Keratinocyte (primary cell): Measurements from ENCODE around the gene REEP6. TPM values are rescaled to one million over a fixed set of nuclear protein-coding genes. Genes with fewer than 3 reads are reported as not detected.

Experiments
- DNase-seq: peaks from one replicate; pipeline ENCODE4 v3.0.0-alpha.2; 2011; ENCODE audit warnings: low read depth, missing footprints, low spot score
- FAIRE-seq: peaks from 2 replicates; lab custom pipeline; 2011; peaks lifted over from hg19 to GRCh38; lab: Jason Lieb, UNC
- H2AFZ ChIP-seq: 2 replicates; pipeline ENCODE4 v1.6.0; 2012; ENCODE audit warnings: low read length, control low read depth, inconsistent platforms; ENCODE audit not compliant: control insufficient read depth
- H3K27ac ChIP-seq: 2 replicates; pipeline ENCODE4 v1.5.1; 2011; ENCODE audit warnings: low read length; ENCODE audit not compliant: control insufficient read depth, insufficient read depth
- H3K27me3 ChIP-seq: 3 replicates; pipeline ENCODE4 v1.6.0; 2011; ENCODE audit warnings: low read length; ENCODE audit not compliant: control insufficient read depth, insufficient read depth; ENCODE audit errors: extremely low read depth
- H3K36me3 ChIP-seq, 2 experiments: 2 replicates in 1 of 2; 3 replicates in 1 of 2; pipeline ENCODE4 v1.5.1; 2011; ENCODE audit warnings: low read length in 2 of 2, mild to moderate bottlenecking in 1 of 2; ENCODE audit not compliant: control insufficient read depth in 2 of 2, insufficient read depth in 2 of 2; ENCODE audit errors: extremely low read depth in 1 of 2
- H3K4me1 ChIP-seq: 3 replicates; pipeline ENCODE4 v1.5.1; 2011; ENCODE audit warnings: low read length; ENCODE audit not compliant: control insufficient read depth, insufficient read depth; ENCODE audit errors: extremely low read depth
- H3K4me2 ChIP-seq: 3 replicates; pipeline ENCODE4 v1.6.0; 2011; ENCODE audit warnings: low read depth, low read length; ENCODE audit not compliant: control insufficient read depth, insufficient read depth; ENCODE audit errors: extremely low read depth
- H3K4me3 ChIP-seq, 3 experiments: fragments of 200-600 bp in 1 of 3; sonication (generic) in 1 of 3; 2 replicates in 2 of 3; 3 replicates in 1 of 3; pipeline ENCODE4 v1.5.1; 2011 to 2016; ENCODE audit warnings: low read length in 3 of 3, mild to moderate bottlenecking in 3 of 3, control low read depth in 2 of 3, inconsistent platforms in 1 of 3, low read depth in 1 of 3, mixed read lengths in 1 of 3, mixed run types in 1 of 3, moderate library complexity in 1 of 3; ENCODE audit not compliant: control insufficient read depth in 2 of 3, insufficient read depth in 2 of 3; ENCODE audit errors: extremely low read depth in 1 of 3
- H3K79me2 ChIP-seq: 2 replicates; pipeline ENCODE4 v1.6.0; 2012; ENCODE audit warnings: low read length; ENCODE audit not compliant: control insufficient read depth, insufficient read depth
- H3K9ac ChIP-seq: 3 replicates; pipeline ENCODE4 v1.6.0; 2011; ENCODE audit warnings: low read length; ENCODE audit not compliant: control insufficient read depth, insufficient read depth; ENCODE audit errors: extremely low read depth
- H3K9me1 ChIP-seq: 3 replicates; pipeline ENCODE4 v1.6.0; 2011; ENCODE audit warnings: low read length; ENCODE audit not compliant: control insufficient read depth, insufficient read depth; ENCODE audit errors: extremely low read depth
- H3K9me3 ChIP-seq: 2 replicates; pipeline ENCODE4 v1.5.1; 2012; ENCODE audit warnings: low read depth, low read length; ENCODE audit not compliant: control insufficient read depth
- H4K20me1 ChIP-seq: 3 replicates; pipeline ENCODE4 v1.6.0; 2011; ENCODE audit warnings: low read length; ENCODE audit not compliant: control insufficient read depth, insufficient read depth; ENCODE audit errors: extremely low read depth
- CTCF ChIP-seq, 3 experiments: IDR thresholded peaks in 1 of 3; conservative IDR thresholded peaks in 1 of 3; optimal IDR thresholded peaks in 1 of 3; 2 replicates in 2 of 3; 3 replicates in 1 of 3; pipeline versions ENCODE3 to v1.5.1; 2011; ENCODE audit warnings: low read length in 3 of 3, mild to moderate bottlenecking in 3 of 3, moderate library complexity in 2 of 3, control low read depth in 1 of 3, inconsistent platforms in 1 of 3; ENCODE audit not compliant: insufficient read depth in 2 of 3; ENCODE audit errors: extremely low read depth in 1 of 3
- EZH2 ChIP-seq: IDR thresholded peaks from one replicate; pipeline ENCODE4 v1.6.1; 2012; ENCODE audit warnings: inconsistent platforms, mild to moderate bottlenecking, low read length, moderate library complexity
- dilution Hi-C: fragments of 300-500 bp; cut with MboI; formaldehyde crosslinking; loops from one replicate; pipeline ENCODE4 v1.7.0; 2020; ENCODE audit warnings: low sequenced_read_pairs; ENCODE audit not compliant: extremely low pct_ligation_motif_present
- polyA plus RNA-seq, 5 experiments: library from polyadenylated mRNA; depleted of rRNA in 3 of 5; stranded (reverse) in 3 of 5; stranded (forward) in 1 of 5; unstranded in 1 of 5; fragments of >200 nt; gene quantifications; 1 replicate in 1 of 5; 2 replicates in 3 of 5; 3 replicates in 1 of 5; pipeline versions ENCODE4 v1.2.1 to v1.2.3, GENCODE V29; 2011 to 2012; ENCODE audit warnings: missing spikeins in 2 of 5, low read depth in 1 of 5, low replicate concordance in 1 of 5

Gene REEP6
- polyA plus RNA-seq, 1 donor (not counting 4 experiments of a cell fraction or from before 2014, with no cell fraction given) = 1.2 TPM

- no peak for DNase-seq
- FAIRE-seq = no peak
- no peak overlapping the region for H2AFZ ChIP-seq
Observed at GRCh38 chr19:1503925-1504773, 13.2 kb downstream of the REEP6 start.

DNA sequence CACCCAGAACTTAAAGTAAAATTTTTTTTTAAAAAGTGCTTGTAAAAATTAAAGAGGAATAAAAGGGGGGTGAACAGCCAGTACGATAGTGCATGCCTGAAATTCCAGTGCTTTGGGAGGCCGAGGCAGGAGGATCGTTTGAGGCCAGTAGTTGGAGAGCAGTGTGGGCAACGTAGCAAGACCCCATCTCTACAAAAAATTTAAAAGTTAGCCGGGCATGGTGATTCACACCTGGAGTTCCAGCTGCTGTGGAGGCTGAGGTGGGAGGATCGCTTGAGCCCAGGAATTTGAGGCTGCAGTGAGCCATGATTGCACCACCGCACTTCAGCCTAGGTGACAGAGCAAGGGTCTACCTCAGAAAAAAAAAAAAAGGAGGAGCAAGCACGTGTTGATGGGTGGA, 14.0 kb downstream of the REEP6 start:
- H3K4me2 ChIP-seq = no peak overlapping the region
- H4K20me1 ChIP-seq = no peaks in the 10 kb centered on the region
- no peak overlapping the region for H3K4me3 ChIP-seq
- H2AFZ ChIP-seq = no peak overlapping the region
- no peaks in the 10 kb centered on the region for H3K9me1 ChIP-seq
- FAIRE-seq (no peak), DNase-seq (no peak)
- no peaks in the 10 kb centered on the region for H3K9me3 ChIP-seq
- H3K27ac ChIP-seq = no peak overlapping the region
- H3K27me3 ChIP-seq = peaks cover 19% of the 10 kb centered on the region
- no peak overlapping the region for H3K9ac ChIP-seq
- H3K79me2 ChIP-seq = no peaks in the 10 kb centered on the region
- TF ChIP-seq EZH2 = no peak
- TF ChIP-seq CTCF (optimal IDR thresholded peaks at IDR 0.05 in 1 of 3, IDR thresholded peaks at IDR 0.05 in 1 of 3, conservative IDR thresholded peaks at IDR 0.05 in 1 of 3; ENCODE audit: extremely low read depth in 1 of 3, insufficient read depth in 2 of 3, low read length in 3 of 3) = no peak
- H3K4me1 ChIP-seq = peaks cover 12% of the 10 kb centered on the region
- dilution Hi-C loops = no loop called here
- peaks cover 0 to 5% of the 10 kb centered on the region in 2 experiments for H3K36me3 ChIP-seq

More at GRCh38 chr19:1503925-1504773, 13.2 kb downstream of the REEP6 start:
- H4K20me1 ChIP-seq = no peaks in the 10 kb centered on the region
- no peak overlapping the region for H3K27ac ChIP-seq
- H3K9ac ChIP-seq = no peak overlapping the region
- no peak overlapping the region for H3K4me3 ChIP-seq
- H3K79me2 ChIP-seq = no peaks in the 10 kb centered on the region
- peaks cover 12% of the 10 kb centered on the region for H3K4me1 ChIP-seq
- H3K9me3 ChIP-seq = no peaks in the 10 kb centered on the region
- H3K9me1 ChIP-seq = no peaks in the 10 kb centered on the region
- H3K4me2 ChIP-seq = no peak overlapping the region
- dilution Hi-C loops = no loop called here
- TF ChIP-seq CTCF (optimal IDR thresholded peaks at IDR 0.05 in 1 of 3, IDR thresholded peaks at IDR 0.05 in 1 of 3, conservative IDR thresholded peaks at IDR 0.05 in 1 of 3; ENCODE audit: extremely low read depth in 1 of 3, insufficient read depth in 2 of 3, low read length in 3 of 3) = no peak
- TF ChIP-seq EZH2 = no peak
- H3K36me3 ChIP-seq = peaks cover 0 to 2% of the 10 kb centered on the region in 2 experiments
- H3K27me3 ChIP-seq = peaks cover 19% of the 10 kb centered on the region
